GM12878 (cell line): Measurements from ENCODE around the gene MCEMP1. TPM values are rescaled to one million over a fixed set of nuclear protein-coding genes. Genes with fewer than 3 reads are reported as not detected.

Experiments
- ATAC-seq: fragments of 200-7000 bp; cut with Tn5 transposase; 3 replicates; pipeline ENCODE4 v1.9.1; 2020; ENCODE audit warnings: mild to moderate bottlenecking, moderate library complexity
- BruUV-seq: library from RNA; stranded (reverse); fragments of 400-500 nt; replicated peaks from 2 replicates; lab custom pipeline; 2021; lab: Mats Ljungman, UMichigan
- CTCF ChIA-PET: fragments of 300-600 bp; sonication (Branson Sonifier 250); formaldehyde crosslinking; extraction: SDS; loops from one replicate; lab custom pipeline; 2021; ENCODE audit warnings: inconsistent platforms; lab: Yijun Ruan, JAX
- POLR2A ChIA-PET: fragments of 350-600 bp; formaldehyde crosslinking; extraction: SDS; loops from one replicate; lab custom pipeline; 2021; ENCODE audit warnings: inconsistent platforms; lab: Charles Lee
- RAD21 ChIA-PET: fragments of 300-600 bp; sonication (Branson Sonifier 250); formaldehyde crosslinking; loops from one replicate; lab custom pipeline; 2023; ENCODE audit warnings: antibody characterized with exemption; ENCODE audit not compliant: unreplicated experiment; lab: Charles Lee
- SMC1A ChIA-PET: fragments of 300-600 bp; sonication (Branson Sonifier 250); formaldehyde crosslinking; loops from one replicate; lab custom pipeline; 2023; ENCODE audit not compliant: unreplicated experiment, uncharacterized antibody; lab: Charles Lee
- DNase-seq: peaks from one replicate; pipeline ENCODE4 v3.0.0-alpha.2; 2011; ENCODE audit warnings: low read depth, low spot score
- FAIRE-seq: peaks from 3 replicates; lab custom pipeline; 2011; peaks lifted over from hg19 to GRCh38; lab: Jason Lieb, UNC
- H2AFZ ChIP-seq: 2 replicates; pipeline ENCODE4 v1.6.0; 2011; ENCODE audit warnings: low read depth, low read length, control low read depth; ENCODE audit not compliant: control insufficient read depth
- H3K27ac ChIP-seq: 2 replicates; pipeline ENCODE4 v1.5.1; 2011; ENCODE audit warnings: control low read depth; ENCODE audit not compliant: control insufficient read depth, insufficient read depth
- H3K27me3 ChIP-seq, 2 experiments: replicated peaks in 1 of 2; 2 replicates each; pipeline versions ENCODE4 v1.6.0 to v1.6.1; 2011; ENCODE audit warnings: low read length in 1 of 2; ENCODE audit not compliant: control insufficient read depth in 2 of 2, insufficient read depth in 2 of 2
- H3K36me3 ChIP-seq, 2 experiments: 2 replicates each; pipeline ENCODE4 v1.5.1; 2011; ENCODE audit warnings: low read length in 1 of 2; ENCODE audit not compliant: control insufficient read depth in 2 of 2, insufficient read depth in 2 of 2
- H3K4me1 ChIP-seq: 2 replicates; pipeline ENCODE4 v1.6.1; 2011; ENCODE audit warnings: mild to moderate bottlenecking, low read length, moderate library complexity, mixed read lengths; ENCODE audit not compliant: control insufficient read depth, insufficient read depth
- H3K4me2 ChIP-seq: 2 replicates; pipeline ENCODE4 v1.6.0; 2011; ENCODE audit warnings: control low read depth; ENCODE audit not compliant: control insufficient read depth, insufficient read depth
- H3K4me3 ChIP-seq: fragments of 200-600 bp; sonication (generic); 2 replicates; pipeline ENCODE4 v1.5.1; 2016
- H3K79me2 ChIP-seq: 2 replicates; pipeline ENCODE4 v1.6.0; 2011; ENCODE audit warnings: low read length; ENCODE audit not compliant: control insufficient read depth, insufficient read depth
- H3K9ac ChIP-seq: 2 replicates; pipeline ENCODE4 v1.8.0; 2011; ENCODE audit warnings: low read length, control low read depth, mixed read lengths; ENCODE audit not compliant: control insufficient read depth, insufficient read depth
- H3K9me3 ChIP-seq: replicated peaks from 3 replicates; pipeline ENCODE4 v1.5.1; 2011; ENCODE audit warnings: mild to moderate bottlenecking, low read length; ENCODE audit not compliant: control insufficient read depth, insufficient read depth
- H4K20me1 ChIP-seq: 2 replicates; pipeline ENCODE4 v1.6.0; 2011; ENCODE audit not compliant: control insufficient read depth, insufficient read depth
- ATF2 ChIP-seq: IDR thresholded peaks from 2 replicates; pipeline ENCODE4 v1.6.1; 2012; ENCODE audit warnings: low read length, inconsistent platforms
- BMI1 ChIP-seq: fragments of 450-650 bp; IDR thresholded peaks from 2 replicates; pipeline ENCODE4 v1.6.1; 2016; ENCODE audit warnings: mild to moderate bottlenecking, moderate library complexity, borderline replicate concordance
- CBFB ChIP-seq: IDR thresholded peaks from 2 replicates; pipeline ENCODE4 v1.6.1; 2016; ENCODE audit warnings: antibody characterized with exemption, low read depth
- CHD4 ChIP-seq: fragments of 200-600 bp; sonication (generic); IDR thresholded peaks from 2 replicates; pipeline ENCODE4 v1.6.1; 2016; ENCODE audit warnings: mild to moderate bottlenecking
- LARP7 ChIP-seq: fragments of 450-650 bp; IDR thresholded peaks from 2 replicates; pipeline ENCODE4 v1.6.1; 2017; ENCODE audit warnings: mild to moderate bottlenecking
- NBN ChIP-seq: fragments of 450-650 bp; IDR thresholded peaks from 2 replicates; pipeline ENCODE4 v1.6.1; 2016
- NR2F1 ChIP-seq: fragments of 450-650 bp; conservative IDR thresholded peaks from 2 replicates; pipeline ENCODE4 v1.6.1; 2017; ENCODE audit warnings: mild to moderate bottlenecking
- RAD21 ChIP-seq: IDR thresholded peaks from 2 replicates; pipeline ENCODE4 v1.6.1; 2011; ENCODE audit warnings: mild to moderate bottlenecking, low read depth, low read length, moderate library complexity; ENCODE audit not compliant: insufficient read depth
- RELB ChIP-seq: fragments of 450-650 bp; IDR thresholded peaks from 2 replicates; pipeline ENCODE4 v1.6.1; 2017; ENCODE audit warnings: low read depth, mild to moderate bottlenecking, moderate library complexity
- SMAD5 ChIP-seq: IDR thresholded peaks from 2 replicates; pipeline ENCODE4 v1.6.1; 2016; ENCODE audit warnings: antibody characterized with exemption, low read depth
- SRF ChIP-seq, 2 experiments: IDR thresholded peaks; 2 replicates each; pipeline ENCODE4 v1.6.1; 2011; ENCODE audit warnings: low read depth in 2 of 2, low read length in 2 of 2, mild to moderate bottlenecking in 1 of 2, moderate library complexity in 1 of 2
- TARDBP ChIP-seq: IDR thresholded peaks from 2 replicates; pipeline ENCODE4 v1.6.1; 2016; ENCODE audit warnings: borderline replicate concordance
- ZBTB11 ChIP-seq: fragments of 450-650 bp; formaldehyde crosslinking; IDR thresholded peaks from 2 replicates; pipeline ENCODE4 v1.5.0; 2022; ENCODE audit warnings: mild to moderate bottlenecking, missing genetic modification characterization
- ZNF217 ChIP-seq: fragments of 450-650 bp; IDR thresholded peaks from 2 replicates; pipeline ENCODE4 v1.6.1; 2017; ENCODE audit warnings: antibody characterized with exemption, mild to moderate bottlenecking
- ZNF592 ChIP-seq: fragments of 450-650 bp; IDR thresholded peaks from 2 replicates; pipeline ENCODE4 v1.6.1; 2017; ENCODE audit warnings: mild to moderate bottlenecking, moderate library complexity
- ZZZ3 ChIP-seq: IDR thresholded peaks from 2 replicates; pipeline ENCODE4 v1.6.1; 2011; ENCODE audit warnings: low read depth; ENCODE audit not compliant: control insufficient read depth, insufficient read length
- WGBS: methylation state at CpG from one replicate; pipeline ENCODE4 v1.1.6; 2016; ENCODE audit warnings: low lambda C conversion rate; ENCODE audit not compliant: insufficient replicate concordance, insufficient coverage; ENCODE audit errors: missing lambda C conversion rate; 5-methylcytosine and 5-hydroxymethylcytosine counted together
- in situ Hi-C: fragments of 300-500 bp; cut with MboI; formaldehyde crosslinking; loops from 9 replicates; pipeline ENCODE4 v1.14.3; 2018; ENCODE audit warnings: mixed read lengths
- intact Hi-C: fragments of 100-400 bp; cut with micrococcal nuclease; formaldehyde crosslinking; loops from one replicate; pipeline ENCODE4 v1.14.2; 2022; ENCODE audit not compliant: unreplicated experiment
- polyA plus RNA-seq, 11 experiments: library from polyadenylated mRNA; depleted of rRNA in 4 of 11; unstranded in 6 of 11; stranded (reverse) in 5 of 11; fragments of >200 nt; fragmentation: Nextera tagmentation in 4 of 11; fragmentation: Illumina TruSeq in 1 of 11; extraction: Ambion mirVana in 4 of 11; extraction: Trizol in 1 of 11; gene quantifications; 1 replicate in 1 of 11; 2 replicates in 10 of 11; pipeline versions ENCODE4 v1.2.1 to v1.2.3, GENCODE V29; 2011 to 2016; ENCODE audit warnings: inconsistent platforms in 2 of 11, missing spikeins in 2 of 11, low read depth in 1 of 11
- total RNA-seq, 4 experiments: library from RNA; depleted of rRNA in 3 of 4; stranded (reverse); fragments of >200 nt in 3 of 4; fragmentation: Illumina TruSeq in 1 of 4; extraction: Trizol in 1 of 4; gene quantifications; 2 replicates each; pipeline versions ENCODE4 v1.2.1 to v1.2.3, GENCODE V29; 2013 to 2021

The MCEMP1 gene
- total and polyA plus RNA-seq, 10 of the 15 experiments (the other 5 are each of a cell fraction or from before 2014, with no cell fraction given) = 0.08 to 0.55 (median 0.26) TPM; not detected in 1

- no peaks in the 10 kb centered on the region for H3K79me2 ChIP-seq
- 82% methylated on average over 5 of the region's 5 CpGs for WGBS
- H3K4me1 ChIP-seq = peaks cover 50% of the 10 kb centered on the region
- H4K20me1 ChIP-seq = no peaks in the 10 kb centered on the region
- ATAC-seq = no peak
- intact Hi-C loops (no loop called here), in situ Hi-C loops (no loop called here)
- ChIA-PET CTCF (no interaction called here), SMC1A (interaction anchor here (1.1 to 2.0 kb wide), 3 partner anchors 11 to 30 kb away, joined by 3 to 4 read pairs (median 3); partner anchors contain the start of gene TRAPPC5), RAD21 (no interaction called here), POLR2A (interaction anchor here (0.6 kb wide), 1 partner anchor 10 kb away, joined by 5 read pairs; no protein-coding TSS in a partner anchor)
- no peak overlapping the region for H3K9ac ChIP-seq
- no peak overlapping the region for H3K4me2 ChIP-seq
- no peak overlapping the region for H3K27ac ChIP-seq
- DNase-seq = no peak
- peaks cover 2% of the 10 kb centered on the region; the same call in 2 of the 3 replicates for H3K9me3 ChIP-seq
- no peaks in the 10 kb centered on the region for H3K27me3 ChIP-seq
- no peak for FAIRE-seq
- H2AFZ ChIP-seq = no peak overlapping the region
- no peaks in the 10 kb centered on the region for H3K36me3 ChIP-seq
- H3K4me3 ChIP-seq = no peak overlapping the region
- BruUV-seq = no TSS peak
- no peak for TF ChIP-seq ZNF217
- no peak for TF ChIP-seq ATF2
- TF ChIP-seq RELB = no peak
- no peak for TF ChIP-seq NR2F1
- no peak for TF ChIP-seq ZBTB11 (CRISPR knock-in tag)
- TF ChIP-seq SRF (IDR thresholded peaks at IDR 0.05; ENCODE audit: low read depth in 2 of 2, low read length in 2 of 2) = no peak
- TF ChIP-seq ZNF592 = no peak
- TF ChIP-seq NBN = 0 out of 2 replicates have a peak, but pooled peaks have one; percentile 47
- no peak for TF ChIP-seq CBFB
- TF ChIP-seq LARP7 = no peak
- no peak for TF ChIP-seq SMAD5
- TF ChIP-seq TARDBP = no peak
- no peak for TF ChIP-seq BMI1
- no peak for TF ChIP-seq ZZZ3
- TF ChIP-seq CHD4 = no peak
- no peak for TF ChIP-seq RAD21
Measured at GRCh38 chr19:7710616-7711015, 33.7 kb downstream of the MCEMP1 start.
